ENCODE measurements around the gene TENT4A. TPM values are rescaled to one million over a fixed set of nuclear protein-coding genes. Genes with fewer than 3 reads are reported as not detected.
A peak's percentile ranks its signal among the peaks of the same experiment; 100 is the strongest.

The TENT4A gene
- total RNA-seq, 6 experiments from 2014 or later: 8.5 to 23.1 (median 13.2) TPM

GRCh38 chr5:6750142-6750840 is 37.1 kb downstream of the TENT4A start:
- no peak overlapping the region for H3K27ac ChIP-seq
- DNase-seq (peak in 1 of 3 donors; percentile 28), ATAC-seq (no peak)
- peaks cover 7 to 73% (median 15%) of the 10 kb centered on the region in 4 donors for H3K36me3 ChIP-seq
- intact Hi-C loops (cut with DNase I): no loop called here
- TF ChIP-seq CTCF (IDR thresholded peaks at IDR 0.05) (no peak), POLR2A (IDR thresholded peaks at IDR 0.05) (no peak)
- no peaks in the 10 kb centered on the region for H3K27me3 ChIP-seq
- WGBS (ENCODE audit: insufficient coverage, low coverage, low lambda C conversion rate, missing lambda C conversion rate): 87% methylated on average over 12 of the region's 23 CpGs
- no peak overlapping the region for H3K4me3 ChIP-seq
- H3K4me1 ChIP-seq: peaks cover 0 to 6% (median 0%) of the 10 kb centered on the region in 4 donors
- H3K9me3 ChIP-seq: no peaks in the 10 kb centered on the region

- WGBS (ENCODE audit: insufficient coverage, low coverage, low lambda C conversion rate, missing lambda C conversion rate): 81% methylated on average over 8 of the region's 18 CpGs
- no peak for TF ChIP-seq CTCF (IDR thresholded peaks at IDR 0.05)
- no peak for TF ChIP-seq POLR2A (IDR thresholded peaks at IDR 0.05)
- H3K36me3 ChIP-seq: peaks cover 7 to 74% (median 17%) of the 10 kb centered on the region in 4 donors
- DNase-seq: no peak
- no peaks in the 10 kb centered on the region for H3K9me3 ChIP-seq
- no peak for ATAC-seq
- no peak overlapping the region for H3K27ac ChIP-seq
- no peaks in the 10 kb centered on the region for H3K27me3 ChIP-seq
- H3K4me3 ChIP-seq: no peak overlapping the region
- peaks cover 0 to 5% (median 2%) of the 10 kb centered on the region in 4 donors for H3K4me1 ChIP-seq
- intact Hi-C loops (cut with DNase I): no loop called here
Observed at GRCh38 chr5:6750951-6751685, 37.9 kb downstream of the TENT4A start.

- H3K36me3 ChIP-seq: peaks cover 7 to 68% (median 18%) of the 10 kb centered on the region in 4 donors
- WGBS (ENCODE audit: insufficient coverage, low coverage, low lambda C conversion rate, missing lambda C conversion rate): 87% methylated on average over 3 of the region's 12 CpGs
- no peak for DNase-seq
Observed at GRCh38 chr5:6752236-6752635, 39.0 kb downstream of the TENT4A start.

GRCh38 chr5:6752782-6753181 is 39.5 kb downstream of the TENT4A start:
- 95% methylated on average over 11 of the region's 11 CpGs for WGBS (ENCODE audit: insufficient coverage, low coverage, low lambda C conversion rate, missing lambda C conversion rate)
- TF ChIP-seq CTCF (IDR thresholded peaks at IDR 0.05) (no peak), POLR2A (IDR thresholded peaks at IDR 0.05) (no peak)
- DNase-seq: no peak

More at GRCh38 chr5:6752236-6752635, 39.0 kb downstream of the TENT4A start:
- ATAC-seq: no peak
- Histone ChIP-seq H3K27me3 (no peaks in the 10 kb centered on the region), H3K4me3 (no peak overlapping the region), H3K27ac (no peak overlapping the region), H3K4me1 (peaks cover 0 to 15% (median 8%) of the 10 kb centered on the region in 4 donors), H3K9me3 (no peaks in the 10 kb centered on the region)
- intact Hi-C loops (cut with DNase I): no loop called here
- TF ChIP-seq CTCF (IDR thresholded peaks at IDR 0.05) (no peak), POLR2A (IDR thresholded peaks at IDR 0.05) (no peak)

More at GRCh38 chr5:6752782-6753181, 39.5 kb downstream of the TENT4A start:
- intact Hi-C loops (cut with DNase I): no loop called here
- peaks cover 7 to 68% (median 18%) of the 10 kb centered on the region in 4 donors for H3K36me3 ChIP-seq
- H3K27me3 ChIP-seq: no peaks in the 10 kb centered on the region
- ATAC-seq: no peak
- no peak overlapping the region for H3K4me3 ChIP-seq
- H3K9me3 ChIP-seq: no peaks in the 10 kb centered on the region
- H3K4me1 ChIP-seq: peaks cover 0 to 21% (median 9%) of the 10 kb centered on the region in 4 donors
- H3K27ac ChIP-seq: no peak overlapping the region

Data from right lobe of liver (tissue), 6 donors.